Stimulated activated CD8-positive, alpha-beta memory T cell treated with anti-CD3 and anti-CD28 coated beads, Interleukin-7, amount 100 ng/mL, for 4 hours (primary cell): ENCODE data around the gene C2CD4B.

Experiments
- DNase-seq, 2 donors: peaks; one replicate each; pipeline ENCODE4 v3.0.0-alpha.2; 2020; ENCODE audit warnings: low read depth in 2 of 2

The C2CD4B gene

GRCh38 chr15:62165104-62165792 lies at the start of gene C2CD4B:
Gene C2CD4B, minus strand, starts transcription at chr15:62165285. Its CDS starts 301 bp downstream, at chr15:62164984.
- no peak for DNase-seq

DNA sequence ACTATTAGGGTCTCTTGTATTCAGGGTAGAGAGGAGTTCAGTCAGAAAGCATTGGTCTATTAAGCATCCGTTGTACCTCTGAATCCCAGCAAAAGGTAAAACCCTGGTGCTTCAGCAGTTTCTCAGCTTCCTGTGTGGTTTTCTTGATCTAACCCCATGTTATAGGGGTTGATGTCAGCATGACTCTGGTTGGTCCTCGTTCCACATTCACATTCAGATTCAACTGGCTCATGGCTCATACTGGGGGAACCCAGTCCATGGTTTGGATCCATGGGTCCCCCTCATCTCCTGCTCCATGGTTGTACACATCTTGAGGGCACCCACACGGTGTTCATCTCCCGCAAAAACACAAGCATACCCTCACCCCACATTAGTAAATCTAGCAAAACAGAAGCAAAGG lies 47.7 kb upstream of the C2CD4B start:
- DNase-seq = no peak

GRCh38 chr15:62211348-62211747 lies 46.3 kb upstream of the C2CD4B start:
- DNase-seq = no peak

- no peak for DNase-seq
These were observed 44.7 kb upstream of the C2CD4B start for GRCh38 chr15:62209821-62210220.

- DNase-seq = no peak
These were observed 44.2 kb upstream of the C2CD4B start for GRCh38 chr15:62209322-62209721.

- DNase-seq = no peak
These were observed 43.8 kb upstream of the C2CD4B start for GRCh38 chr15:62208884-62209283.

DNA sequence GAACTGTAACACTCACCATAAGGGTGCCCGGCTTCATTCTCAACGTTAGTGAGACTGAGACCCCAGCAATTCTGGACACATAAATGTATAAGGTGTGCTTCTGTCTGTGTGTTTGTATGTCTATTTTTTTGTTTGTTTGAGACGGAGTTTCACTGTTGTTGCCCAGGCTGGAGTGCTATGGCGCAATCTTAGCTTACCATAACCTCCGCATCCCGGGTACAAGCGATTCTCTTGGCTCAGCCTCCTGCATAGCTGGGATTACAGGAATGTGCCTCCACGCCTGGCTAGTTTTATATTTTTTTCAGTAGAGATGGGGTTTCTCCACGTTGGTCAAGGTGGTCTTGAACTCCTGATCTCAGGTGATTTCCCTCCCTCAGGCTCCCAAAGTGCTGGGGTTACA lies 43.3 kb upstream of the C2CD4B start:
- no peak for DNase-seq

DNA sequence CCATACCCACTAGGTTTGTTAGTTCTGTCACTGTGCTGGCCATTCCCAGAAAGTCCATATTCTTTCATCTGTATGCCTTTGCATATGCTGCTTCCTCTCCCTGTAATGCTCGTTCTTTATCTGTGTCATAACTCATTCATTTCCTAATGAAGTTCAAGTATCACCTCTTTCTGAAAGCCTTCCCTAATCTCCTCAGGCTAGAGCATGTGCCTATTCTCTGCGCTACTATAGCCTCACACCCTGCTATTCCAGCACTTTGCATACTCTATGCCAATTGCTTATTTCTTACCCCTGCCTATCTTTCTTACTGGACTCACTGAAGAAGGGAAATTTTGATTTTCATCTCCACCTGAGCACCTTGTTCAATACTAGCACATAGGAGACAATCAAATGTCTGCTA lies 25.6 kb upstream of the C2CD4B start:
- no peak for DNase-seq

GRCh38 chr15:62190274-62190673 lies 25.2 kb upstream of the C2CD4B start:
- DNase-seq = no peak

DNA sequence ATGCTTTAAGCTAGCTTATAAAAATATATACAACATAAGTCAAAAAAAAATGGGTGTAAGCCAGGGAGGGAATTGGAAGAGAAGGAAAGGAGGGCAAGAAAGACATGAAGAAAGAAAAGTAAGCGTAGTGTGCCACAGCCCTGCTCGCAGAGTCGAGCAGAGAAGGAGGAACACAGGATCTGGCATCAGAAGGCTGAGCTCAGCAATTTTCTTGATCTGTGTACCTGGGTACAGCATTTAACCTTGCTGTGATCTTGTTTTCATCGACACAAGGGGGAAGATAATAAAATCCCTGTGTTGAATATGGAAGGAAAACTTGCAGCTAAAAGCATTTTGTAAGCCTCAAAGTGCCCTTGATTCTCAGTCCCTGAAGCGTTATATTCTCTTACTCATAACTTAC lies 23.7 kb upstream of the C2CD4B start:
- no peak for DNase-seq

GRCh38 chr15:62187910-62188309 lies 22.8 kb upstream of the C2CD4B start:
- no peak for DNase-seq

DNA sequence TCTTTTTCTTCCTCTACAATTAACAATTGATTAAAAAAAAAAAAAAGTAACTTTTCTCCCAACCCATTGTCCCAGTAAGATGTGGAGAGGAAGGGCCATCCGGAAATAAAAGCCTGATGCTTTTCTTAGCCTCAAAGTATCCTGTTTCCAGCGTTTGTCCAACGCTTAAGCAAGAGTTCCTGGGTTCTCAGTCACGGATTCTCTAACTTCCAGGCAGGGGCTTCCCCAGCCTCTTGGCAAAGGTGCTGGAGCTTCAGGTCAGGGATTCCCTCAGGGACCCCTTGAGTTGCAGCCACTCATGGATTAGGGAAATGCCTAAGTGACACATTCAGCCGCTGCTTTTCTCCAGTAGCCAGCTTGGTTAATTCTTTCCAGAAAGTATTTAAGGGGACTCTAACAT lies 22.3 kb upstream of the C2CD4B start:
- no peak for DNase-seq

GRCh38 chr15:62186578-62186977 lies 21.5 kb upstream of the C2CD4B start:
- no peak for DNase-seq

GRCh38 chr15:62183130-62183529 lies 18.0 kb upstream of the C2CD4B start:
- no peak for DNase-seq

- no peak for DNase-seq
These were observed 8.1 kb upstream of the C2CD4B start for GRCh38 chr15:62173215-62173614.

DNA sequence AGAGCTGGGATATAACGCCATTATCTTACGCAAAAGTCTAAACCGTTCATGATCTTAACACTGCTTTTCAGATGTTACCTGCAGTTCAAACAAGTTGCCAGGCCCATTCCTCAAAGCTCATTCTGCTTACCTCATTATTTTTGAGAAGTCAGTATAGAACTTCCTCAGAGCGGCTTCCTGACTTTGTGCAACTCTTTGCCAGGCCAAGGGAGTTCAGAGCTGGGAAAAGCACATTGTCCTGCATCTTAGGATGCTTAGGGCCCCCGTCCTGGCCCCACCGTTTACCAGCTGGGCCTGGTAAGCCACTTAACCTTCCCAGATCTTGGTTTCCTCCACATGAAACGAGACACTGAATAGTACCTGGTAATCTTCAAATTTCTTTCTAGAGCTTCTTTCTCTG lies 6.8 kb upstream of the C2CD4B start:
- DNase-seq = no peak

- no peak for DNase-seq
These were observed 799 bp upstream of the C2CD4B start for GRCh38 chr15:62165793-62166375.

- DNase-seq = no peak
These were observed 535 bp downstream of the C2CD4B start for GRCh38 chr15:62164396-62165103.

- DNase-seq = no peak
These were observed 1.1 kb downstream of the C2CD4B start for GRCh38 chr15:62164014-62164395.

DNA sequence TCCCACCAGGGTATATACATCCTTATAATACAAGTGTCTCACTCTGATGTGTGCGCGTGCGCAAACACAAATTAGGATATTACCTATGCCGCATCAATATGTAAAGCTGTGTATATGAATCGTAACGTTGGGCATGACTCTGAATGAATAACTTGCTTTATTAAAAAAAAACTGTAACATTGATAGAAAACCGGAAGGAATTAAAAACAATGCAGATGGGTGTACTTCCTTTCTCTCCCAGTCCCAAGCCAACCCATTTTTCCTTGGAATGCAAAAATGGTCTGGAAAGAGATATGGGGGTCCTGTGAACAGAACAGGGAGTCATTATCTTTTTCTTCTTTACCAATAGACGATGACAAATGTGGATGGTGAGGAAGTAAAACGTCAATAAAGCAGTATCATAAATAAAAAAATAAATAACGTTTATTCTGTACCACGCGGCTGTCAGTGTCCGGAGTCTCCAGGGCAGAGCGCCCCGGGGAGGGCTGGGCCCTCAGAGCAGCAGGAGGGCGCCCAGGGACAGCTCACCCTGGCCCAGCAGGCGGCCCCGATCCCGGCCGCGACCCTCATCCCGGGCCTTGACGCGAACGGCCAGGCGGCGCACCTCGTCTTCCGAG lies 1.6 kb downstream of the C2CD4B start:
- DNase-seq = no peak

DNA sequence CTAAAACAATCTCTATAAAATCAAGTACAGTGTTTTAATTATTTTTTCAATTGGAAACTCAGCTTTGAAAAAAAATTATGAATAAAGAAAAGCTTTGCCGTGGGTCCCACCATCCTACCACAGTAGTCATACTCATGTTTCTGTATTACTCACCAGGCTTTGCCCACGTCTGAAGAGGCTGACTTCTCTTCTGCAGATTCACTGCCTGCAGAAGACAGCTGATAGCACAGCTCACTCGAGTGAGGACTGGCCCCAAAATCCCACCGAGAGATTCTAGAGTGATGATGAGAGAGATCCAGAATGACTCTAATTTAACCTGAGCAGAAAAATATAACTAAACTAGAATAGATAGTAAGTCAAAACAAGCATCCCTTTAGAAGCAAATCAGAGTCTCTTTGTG lies 11.9 kb downstream of the C2CD4B start:
- no peak for DNase-seq

DNA sequence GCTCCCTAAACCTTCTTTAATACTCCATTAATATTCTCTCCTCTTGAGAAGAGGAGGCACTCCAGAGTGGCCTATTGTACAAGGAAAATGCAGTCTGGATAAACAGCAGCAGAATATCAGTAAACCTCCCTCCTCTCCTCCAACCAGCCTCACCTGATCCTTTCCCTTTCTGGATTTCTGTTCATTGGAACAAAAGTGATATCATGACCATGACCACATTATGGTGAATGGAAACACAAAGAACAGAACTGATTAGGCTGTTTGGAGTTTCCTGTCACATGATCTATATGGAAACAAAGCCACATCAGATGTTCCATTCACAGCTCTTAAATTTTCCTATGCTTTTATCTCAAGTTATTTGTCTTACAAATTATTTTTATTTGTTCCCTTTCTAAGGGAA lies 14.6 kb downstream of the C2CD4B start:
- no peak for DNase-seq

GRCh38 chr15:62149729-62150128 lies 15.4 kb downstream of the C2CD4B start:
- DNase-seq = no peak
